GM12878 (cell line): Measurements from ENCODE around the gene MRPL38. TPM values are rescaled to one million over a fixed set of nuclear protein-coding genes. Genes with fewer than 3 reads are reported as not detected.

Experiments
- BCL3 ChIP-seq: IDR thresholded peaks from 2 replicates; pipeline ENCODE4 v1.6.1; 2011; ENCODE audit warnings: borderline replicate concordance, low read depth, mild to moderate bottlenecking, moderate library complexity, low read length; ENCODE audit not compliant: insufficient read depth, poor library complexity, severe bottlenecking
- BHLHE40 ChIP-seq, 2 experiments: fragments of 450-650 bp in 1 of 2; IDR thresholded peaks; 2 replicates each; pipeline ENCODE4 v1.6.1; 2011 to 2017; ENCODE audit warnings: low read depth in 2 of 2, borderline replicate concordance in 1 of 2, improper control_type of control experiment in 1 of 2, low read length in 1 of 2, mild to moderate bottlenecking in 1 of 2
- ESRRA ChIP-seq: IDR thresholded peaks from 2 replicates; pipeline ENCODE4 v1.6.1; 2012; ENCODE audit warnings: mild to moderate bottlenecking, low read length, improper control_type of control experiment
- FOXK2 ChIP-seq: fragments of 450-650 bp; IDR thresholded peaks from 2 replicates; pipeline ENCODE4 v1.6.1; 2017; ENCODE audit warnings: mild to moderate bottlenecking, moderate library complexity
- HDAC2 ChIP-seq: fragments of 200-600 bp; sonication (generic); IDR thresholded peaks from 2 replicates; pipeline ENCODE4 v1.6.1; 2017
- KDM1A ChIP-seq: fragments of 200-600 bp; sonication (generic); IDR thresholded peaks from 2 replicates; pipeline ENCODE4 v1.6.1; 2016; ENCODE audit warnings: borderline replicate concordance
- NBN ChIP-seq: fragments of 450-650 bp; IDR thresholded peaks from 2 replicates; pipeline ENCODE4 v1.6.1; 2016
- NFXL1 ChIP-seq: fragments of 450-650 bp; IDR thresholded peaks from 2 replicates; pipeline ENCODE4 v1.6.1; 2017; ENCODE audit warnings: antibody characterized with exemption, mild to moderate bottlenecking, borderline replicate concordance
- PRDM15 ChIP-seq: fragments of 450-650 bp; formaldehyde crosslinking; IDR thresholded peaks from 2 replicates; pipeline ENCODE4 v1.4.0; 2020; ENCODE audit warnings: mild to moderate bottlenecking, moderate library complexity
- SIX5 ChIP-seq: IDR thresholded peaks from 2 replicates; pipeline ENCODE4 v1.6.1; 2011; ENCODE audit warnings: mild to moderate bottlenecking, low read depth, low read length, moderate library complexity; ENCODE audit not compliant: severe bottlenecking
- SMC3 ChIP-seq: IDR thresholded peaks from 2 replicates; pipeline ENCODE4 v1.6.1; 2011; ENCODE audit warnings: low read length, improper control_type of control experiment, borderline replicate concordance
- TCF12 ChIP-seq: IDR thresholded peaks from 2 replicates; pipeline ENCODE4 v1.6.1; 2011; ENCODE audit warnings: low read depth, mild to moderate bottlenecking, low read length
- ZBTB40 ChIP-seq: fragments of 450-650 bp; IDR thresholded peaks from 2 replicates; pipeline ENCODE4 v1.6.1; 2016; ENCODE audit warnings: mild to moderate bottlenecking, moderate library complexity, borderline replicate concordance
- ZNF384 ChIP-seq: IDR thresholded peaks from 2 replicates; pipeline ENCODE4 v1.6.1; 2012; ENCODE audit warnings: low read depth, mild to moderate bottlenecking, low read length, improper control_type of control experiment, borderline replicate concordance
- ZNF592 ChIP-seq: fragments of 450-650 bp; IDR thresholded peaks from 2 replicates; pipeline ENCODE4 v1.6.1; 2017; ENCODE audit warnings: mild to moderate bottlenecking, moderate library complexity
- polyA plus RNA-seq, 11 experiments: library from polyadenylated mRNA; depleted of rRNA in 4 of 11; unstranded in 6 of 11; stranded (reverse) in 5 of 11; fragments of >200 nt; fragmentation: Nextera tagmentation in 4 of 11; fragmentation: Illumina TruSeq in 1 of 11; extraction: Ambion mirVana in 4 of 11; extraction: Trizol in 1 of 11; gene quantifications; 1 replicate in 1 of 11; 2 replicates in 10 of 11; pipeline versions ENCODE4 v1.2.1 to v1.2.3, GENCODE V29; 2011 to 2016; ENCODE audit warnings: inconsistent platforms in 2 of 11, missing spikeins in 2 of 11, low read depth in 1 of 11
- total RNA-seq, 4 experiments: library from RNA; depleted of rRNA in 3 of 4; stranded (reverse); fragments of >200 nt in 3 of 4; fragmentation: Illumina TruSeq in 1 of 4; extraction: Trizol in 1 of 4; gene quantifications; 2 replicates each; pipeline versions ENCODE4 v1.2.1 to v1.2.3, GENCODE V29; 2013 to 2021

MRPL38 gene
- total and polyA plus RNA-seq, 10 of the 15 experiments (the other 5 are each of a cell fraction or from before 2014, with no cell fraction given), result 6.6 to 205 (median 53.1) TPM

- TF ChIP-seq ZBTB40 (no peak), NFXL1 (no peak), PRDM15 (no peak), ZNF384 (no peak), ESRRA (no peak), BHLHE40 (IDR thresholded peaks at IDR 0.05; ENCODE audit: borderline replicate concordance in 1 of 2, low read depth in 2 of 2, low read length in 1 of 2) (peak; percentile 35 to 77; a peak in 2 of 4 replicates), FOXK2 (no peak), KDM1A (no peak), BCL3 (no peak), ZNF592 (no peak), SIX5 (no peak), TCF12 (peak; percentile 69; the same call in 1 of the 2 replicates), SMC3 (peak; percentile 22; the same call in 1 of the 2 replicates), HDAC2 (no peak), NBN (no peak)
Observed at GRCh38 chr17:75896415-75897159, 8.1 kb downstream of the MRPL38 start, which contains the start of gene TRIM65 (continued).
